GM19035 (cell line): ENCODE measurements around the gene SLC16A4.

Experiments
- ATAC-seq: cut with Tn5 transposase; IDR thresholded peaks from one replicate; pipeline ENCODE4 v1.9.1; 2021; ENCODE audit not compliant: unreplicated experiment

The SLC16A4 gene

DNA sequence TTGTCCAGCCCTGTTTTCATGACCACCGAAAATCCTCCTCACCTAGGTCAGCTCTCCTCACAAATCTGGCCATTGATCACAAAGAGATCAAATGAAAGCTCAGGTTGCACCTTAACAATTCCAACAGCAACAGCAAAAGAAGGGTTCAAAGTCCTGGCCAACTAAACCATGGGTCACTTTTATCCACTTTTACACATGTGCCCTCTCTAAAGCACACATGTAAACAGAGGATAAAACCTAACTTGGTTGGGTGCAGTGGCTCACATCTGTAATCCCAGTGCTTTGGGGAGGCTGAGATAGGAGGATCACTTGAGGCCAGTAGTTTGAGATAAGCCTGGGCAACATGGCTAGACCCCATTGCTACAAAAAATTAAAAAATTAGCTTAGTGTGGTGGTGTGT is 55.6 kb downstream of the SLC16A4 start:
- no peak for ATAC-seq

DNA sequence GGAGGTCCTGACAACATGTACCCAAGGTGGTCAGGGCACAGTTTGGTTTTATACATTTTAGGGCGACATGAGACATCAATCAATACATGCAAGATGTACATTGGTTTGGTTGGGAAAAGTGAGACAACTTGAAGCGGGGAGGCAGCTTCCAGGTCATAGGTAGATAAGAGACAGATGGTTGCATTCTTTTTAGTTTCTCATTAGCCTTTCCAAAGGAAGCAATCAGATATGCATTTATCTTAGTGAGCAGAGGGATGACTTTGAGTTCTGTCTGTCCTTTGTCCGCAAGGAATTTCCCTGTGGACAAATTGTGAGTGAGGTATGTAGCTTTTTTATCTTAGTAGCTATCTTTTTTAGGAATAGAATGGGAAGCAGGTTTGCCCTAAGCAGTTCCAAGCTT is 62.1 kb downstream of the SLC16A4 start:
- no peak for ATAC-seq

DNA sequence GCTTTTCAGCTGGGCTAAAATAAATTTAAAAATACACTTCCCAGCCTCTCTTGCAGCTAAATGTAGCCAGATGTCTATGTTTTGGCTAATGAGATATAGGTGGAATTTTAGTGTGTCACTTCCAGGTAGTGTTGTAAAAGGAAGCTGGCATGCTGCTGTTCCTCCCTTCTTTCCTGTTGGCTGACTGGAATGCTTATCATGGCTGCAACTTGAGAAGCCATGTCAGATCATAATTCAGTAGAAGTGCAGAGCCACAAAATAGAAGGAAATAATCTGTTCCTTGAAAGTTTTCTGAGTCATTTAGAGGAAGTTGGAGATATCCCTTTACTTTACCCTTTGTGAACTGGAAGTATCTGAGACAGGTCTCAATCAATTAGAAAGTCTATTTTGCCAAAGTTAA is 62.6 kb downstream of the SLC16A4 start:
- ATAC-seq: no peak

DNA sequence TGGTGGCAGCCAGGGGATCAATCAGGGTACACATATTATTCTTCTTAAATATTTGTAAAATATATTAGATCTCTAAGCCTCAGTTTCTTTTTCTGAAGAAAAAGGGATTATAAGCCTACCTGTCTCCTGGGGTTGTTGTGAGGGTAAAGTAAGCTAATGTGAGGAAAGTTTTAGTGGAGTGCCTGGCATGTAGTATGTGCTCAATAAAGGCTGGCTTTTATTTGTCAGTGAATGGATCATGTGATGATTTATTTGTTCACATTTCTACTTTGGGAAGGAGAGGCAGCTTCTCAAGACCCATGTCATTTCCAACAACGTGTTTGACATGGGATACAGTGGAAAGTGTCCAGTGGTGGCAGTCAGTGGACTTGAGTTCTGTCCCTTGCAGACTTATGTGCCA is 64.0 kb downstream of the SLC16A4 start:
- no peak for ATAC-seq

DNA sequence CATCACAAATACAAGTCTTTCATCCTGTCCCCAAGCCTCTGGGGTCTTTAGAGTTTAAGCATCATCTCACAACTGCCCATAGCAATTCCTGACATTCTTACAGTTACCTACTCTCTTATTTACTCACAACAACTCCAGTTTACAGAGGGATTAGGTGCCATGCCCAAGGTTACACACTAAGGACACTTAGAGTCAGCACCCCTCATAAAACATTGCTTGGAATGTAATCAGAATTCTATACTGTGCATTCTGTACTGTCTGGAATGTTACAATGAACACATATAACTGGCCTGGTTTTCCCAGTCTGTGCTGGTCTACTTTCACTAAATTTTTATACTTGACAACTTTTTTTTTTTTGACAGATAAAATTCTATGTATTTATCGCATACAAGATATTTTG is 66.2 kb downstream of the SLC16A4 start:
- ATAC-seq: no peak

DNA sequence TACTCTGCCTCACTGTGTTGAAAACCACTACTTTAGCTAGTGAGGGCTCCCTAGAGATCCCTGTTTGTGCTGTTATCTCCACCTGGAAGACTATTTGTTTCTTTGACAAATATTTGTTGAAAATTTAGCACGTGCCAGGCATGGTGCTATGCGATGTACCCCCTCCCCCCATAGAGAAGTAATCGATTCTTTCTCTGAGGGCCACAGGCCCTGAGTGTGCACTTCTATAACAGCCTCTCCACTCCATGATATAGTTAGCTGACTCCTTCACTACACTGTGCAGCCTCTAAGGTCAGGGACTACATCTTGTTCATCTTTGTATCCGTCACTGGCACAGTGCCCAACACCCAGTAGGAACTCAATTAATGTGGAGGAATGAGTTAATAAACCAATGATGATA is 69.0 kb downstream of the SLC16A4 start:
- no peak for ATAC-seq

DNA sequence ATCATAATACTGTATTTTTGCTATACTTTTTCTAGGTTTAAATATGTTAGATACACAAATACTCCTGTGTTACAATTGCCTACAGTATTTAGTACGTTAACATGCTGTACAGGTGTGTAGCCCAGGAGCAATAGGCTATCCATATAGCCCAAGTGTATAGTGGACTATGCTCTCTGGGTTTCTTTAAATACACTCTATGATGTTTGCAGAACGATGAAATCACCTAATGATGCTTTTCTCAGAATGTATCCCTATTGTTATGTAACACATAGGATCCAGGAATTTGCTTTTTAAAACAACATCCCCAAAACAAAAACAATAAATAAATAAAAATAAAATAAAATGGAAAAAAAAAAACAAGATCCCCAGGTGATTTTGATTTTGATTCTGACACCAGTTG is 69.8 kb downstream of the SLC16A4 start:
- ATAC-seq: no peak

DNA sequence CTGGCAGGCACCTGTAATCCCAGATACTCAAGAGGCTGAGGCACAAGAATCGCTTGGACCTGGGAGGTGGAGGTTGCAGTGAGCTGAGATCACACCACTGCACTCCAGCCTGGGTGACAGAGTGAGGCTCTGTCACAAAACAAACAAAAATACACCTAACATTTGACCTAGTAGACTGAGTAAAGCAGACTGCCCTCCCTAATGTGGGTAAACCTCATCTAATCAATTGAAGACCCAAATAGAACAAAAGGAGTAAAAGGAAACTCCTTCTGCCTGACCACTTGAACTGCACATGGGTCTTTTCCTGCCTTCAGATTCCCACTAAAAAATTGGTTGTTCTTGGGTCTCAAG is 70.7 kb downstream of the SLC16A4 start:
- ATAC-seq: no peak

DNA sequence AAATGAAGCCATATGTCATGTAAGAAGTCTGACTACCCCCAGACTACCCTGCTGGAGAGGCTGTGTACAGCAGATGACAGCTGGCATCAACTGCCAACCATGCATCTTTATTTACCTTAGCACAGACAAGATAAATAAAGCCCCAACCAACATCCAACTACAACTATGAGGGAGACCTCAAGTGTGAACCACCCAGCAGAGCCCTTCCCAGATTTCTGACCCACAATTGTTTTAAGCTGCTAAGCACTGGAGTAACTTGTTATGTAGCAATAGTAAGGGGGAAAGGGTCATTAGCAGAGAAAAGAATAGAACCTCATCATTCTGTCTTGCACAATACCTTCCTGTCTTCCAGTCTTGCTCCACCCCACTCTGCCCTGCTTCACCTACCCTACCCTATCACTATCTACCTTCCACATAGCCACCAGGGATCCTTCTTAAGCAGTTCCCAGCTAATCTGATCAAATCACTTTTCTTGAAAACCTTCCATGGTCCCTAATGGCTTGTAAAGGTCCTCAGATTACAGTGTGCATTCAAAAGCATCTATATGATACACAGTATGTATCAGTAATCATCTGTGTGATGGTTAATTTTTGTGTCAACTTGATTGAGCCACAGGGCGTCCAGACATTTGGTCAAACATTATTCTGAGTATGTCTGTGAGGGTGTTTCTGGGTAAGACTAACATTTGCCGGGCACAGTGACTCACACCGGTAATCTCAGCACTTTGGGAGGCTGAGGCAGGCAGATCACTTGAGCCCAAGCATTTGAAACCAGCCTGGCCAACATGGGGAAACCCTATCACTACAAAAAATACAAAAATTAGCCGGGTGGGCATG is 71.3 kb downstream of the SLC16A4 start:
- ATAC-seq: no peak

DNA sequence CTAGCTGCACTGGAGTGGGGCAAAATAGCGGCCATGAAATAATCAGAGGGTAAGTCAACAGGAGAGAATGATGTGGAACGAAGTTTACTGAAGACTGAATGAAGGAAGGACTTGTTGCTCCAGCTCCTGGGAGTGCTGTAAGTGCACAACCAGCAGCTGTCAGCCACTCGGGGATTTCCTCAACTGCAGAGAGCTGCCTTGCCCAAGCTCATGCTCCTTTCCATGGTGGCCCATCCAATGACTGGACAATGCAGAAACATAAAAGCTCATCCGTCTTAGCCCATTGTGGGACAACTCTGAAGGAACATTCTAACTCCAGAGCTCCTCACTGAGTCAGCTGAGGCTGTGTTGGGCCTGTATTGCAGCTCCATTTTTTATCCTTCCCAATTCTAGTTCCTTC is 72.8 kb downstream of the SLC16A4 start:
- ATAC-seq: no peak

DNA sequence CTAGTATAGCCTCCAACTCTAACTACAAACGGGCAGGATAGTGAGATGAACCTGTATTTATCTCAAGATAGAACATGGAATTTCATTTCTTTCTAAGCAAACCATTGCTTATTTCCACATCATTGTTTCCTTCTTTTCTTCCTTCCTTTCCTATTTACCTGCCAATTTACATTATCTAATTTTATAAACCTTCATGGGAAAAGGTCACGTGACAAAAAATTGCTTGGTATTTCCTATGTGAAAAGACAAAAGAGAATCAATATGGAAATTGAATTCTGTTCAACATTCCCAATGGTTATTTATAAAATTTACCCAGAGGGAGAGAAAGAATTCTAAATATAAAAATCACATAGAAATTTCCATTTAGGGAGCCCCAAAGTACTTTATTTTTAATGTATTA is 74.1 kb downstream of the SLC16A4 start:
- no peak for ATAC-seq
